Liver (tissue), 9 donors: ENCODE measurements around the gene TCERG1L. TPM values are rescaled to one million over a fixed set of nuclear protein-coding genes. Genes with fewer than 3 reads are reported as not detected.

Experiments used
- DNase-seq: peaks from one replicate; pipeline ENCODE4 v3.0.0-alpha.2; 2017; ENCODE audit warnings: low spot score
- H3K27ac ChIP-seq, 2 donors: one replicate each; pipeline ENCODE4 v1.7.0; 2013; ENCODE audit warnings: inconsistent platforms in 2 of 2, low read length in 2 of 2, control low read depth in 1 of 2, low read depth in 1 of 2, mild to moderate bottlenecking in 1 of 2
- H3K27me3 ChIP-seq, 4 donors: one replicate each; pipeline versions ENCODE4 v1.6.1 to v1.7.0; 2013; ENCODE audit warnings: low read length in 3 of 4, inconsistent platforms in 1 of 4, mild to moderate bottlenecking in 1 of 4, moderate library complexity in 1 of 4; ENCODE audit not compliant: control insufficient read depth in 4 of 4, insufficient read depth in 4 of 4
- H3K36me3 ChIP-seq, 4 donors: one replicate each; pipeline versions ENCODE4 v1.6.1 to v1.7.0; 2013; ENCODE audit warnings: low read length in 3 of 4, mild to moderate bottlenecking in 3 of 4, low read depth in 1 of 4, moderate library complexity in 1 of 4; ENCODE audit not compliant: control insufficient read depth in 4 of 4, insufficient read depth in 3 of 4
- H3K4me1 ChIP-seq, 4 donors: one replicate each; pipeline versions ENCODE4 v1.6.1 to v1.7.0; 2013; ENCODE audit warnings: low read length in 3 of 4, mild to moderate bottlenecking in 3 of 4, moderate library complexity in 1 of 4; ENCODE audit not compliant: control insufficient read depth in 4 of 4, insufficient read depth in 4 of 4
- H3K4me3 ChIP-seq, 3 donors: one replicate each; pipeline versions ENCODE4 v1.6.1 to v1.7.0; 2013; ENCODE audit warnings: low read length in 3 of 3, control low read depth in 1 of 3, low read depth in 1 of 3, mild to moderate bottlenecking in 1 of 3
- H3K9ac ChIP-seq, 2 donors: one replicate each; pipeline ENCODE4 v1.7.0; 2013; ENCODE audit warnings: low read length in 2 of 2, mild to moderate bottlenecking in 2 of 2, moderate library complexity in 2 of 2, control low read depth in 1 of 2, low read depth in 1 of 2
- H3K9me3 ChIP-seq, 4 donors: one replicate each; pipeline versions ENCODE4 v1.6.1 to v1.7.0; 2013; ENCODE audit warnings: low read length in 3 of 4; ENCODE audit not compliant: control insufficient read depth in 4 of 4
- ATF3 ChIP-seq: IDR thresholded peaks from 2 replicates; pipeline ENCODE4 v1.6.1; 2016; ENCODE audit warnings: antibody characterized with exemption
- CTCF ChIP-seq: fragments of 150-350 bp; IDR thresholded peaks from 2 replicates; pipeline ENCODE4 v1.5.1; 2017; ENCODE audit warnings: improper control_type of control experiment, low read depth, low read length; ENCODE audit not compliant: missing input control
- EGR1 ChIP-seq, 2 donors: IDR thresholded peaks; 2 replicates each; pipeline ENCODE4 v1.6.1; 2016 to 2018; ENCODE audit warnings: antibody characterized with exemption in 2 of 2, low read depth in 2 of 2
- FOXA1 ChIP-seq: IDR thresholded peaks from 2 replicates; pipeline ENCODE4 v1.6.1; 2016; ENCODE audit warnings: antibody characterized with exemption
- FOXA2 ChIP-seq: IDR thresholded peaks from 2 replicates; pipeline ENCODE4 v1.6.1; 2016; ENCODE audit warnings: antibody characterized with exemption
- GABPA ChIP-seq, 2 donors: IDR thresholded peaks in 1 of 2; conservative IDR thresholded peaks in 1 of 2; 2 replicates each; pipeline ENCODE4 v1.6.1; 2016; ENCODE audit warnings: antibody characterized with exemption in 2 of 2, mild to moderate bottlenecking in 1 of 2, moderate library complexity in 1 of 2
- HNF4A ChIP-seq, 2 donors: conservative IDR thresholded peaks; 2 replicates each; pipeline ENCODE4 v1.6.1; 2016; ENCODE audit warnings: antibody characterized with exemption in 2 of 2, mild to moderate bottlenecking in 2 of 2
- HNF4G ChIP-seq: IDR thresholded peaks from 2 replicates; pipeline ENCODE4 v1.6.1; 2016; ENCODE audit warnings: antibody characterized with exemption
- JUND ChIP-seq, 2 donors: IDR thresholded peaks; 2 replicates each; pipeline ENCODE4 v1.6.1; 2016; ENCODE audit warnings: antibody characterized with exemption in 2 of 2
- MAX ChIP-seq: IDR thresholded peaks from 2 replicates; pipeline ENCODE4 v1.6.1; 2016; ENCODE audit warnings: antibody characterized with exemption
- NR2F2 ChIP-seq: IDR thresholded peaks from 2 replicates; pipeline ENCODE4 v1.6.1; 2016; ENCODE audit warnings: antibody characterized with exemption
- RAD21 ChIP-seq, 2 donors: IDR thresholded peaks; 2 replicates each; pipeline ENCODE4 v1.6.1; 2016; ENCODE audit warnings: antibody characterized with exemption in 2 of 2, mild to moderate bottlenecking in 2 of 2
- REST ChIP-seq: IDR thresholded peaks from 2 replicates; pipeline ENCODE4 v1.6.1; 2016; ENCODE audit warnings: antibody characterized with exemption, mild to moderate bottlenecking
- RXRA ChIP-seq, 2 donors: IDR thresholded peaks; 2 replicates each; pipeline ENCODE4 v1.6.1; 2017 to 2018; ENCODE audit warnings: antibody characterized with exemption in 2 of 2, mild to moderate bottlenecking in 1 of 2
- SP1 ChIP-seq: IDR thresholded peaks from 2 replicates; pipeline ENCODE4 v1.6.1; 2018; ENCODE audit warnings: antibody characterized with exemption, mild to moderate bottlenecking
- TAF1 ChIP-seq: conservative IDR thresholded peaks from 2 replicates; pipeline ENCODE4 v1.6.1; 2016; ENCODE audit warnings: antibody characterized with exemption, mild to moderate bottlenecking
- YY1 ChIP-seq: IDR thresholded peaks from 2 replicates; pipeline ENCODE4 v1.6.1; 2016; ENCODE audit warnings: antibody characterized with exemption, mild to moderate bottlenecking
- ZBTB33 ChIP-seq: IDR thresholded peaks from 2 replicates; pipeline ENCODE4 v1.6.1; 2016; ENCODE audit warnings: antibody characterized with exemption
- WGBS: extraction: QIAGEN DNeasy Blood & Tissue Kit; methylation state at CpG from one replicate; pipeline ENCODE4 v1.1.7; 2013; 5-methylcytosine and 5-hydroxymethylcytosine counted together
- polyA plus RNA-seq, 2 donors: library from polyadenylated mRNA; stranded (reverse) in 1 of 2; unstranded in 1 of 2; fragments of 200-250 nt in 1 of 2; fragments of >200 nt in 1 of 2; fragmentation: Nextera tagmentation in 1 of 2; extraction: Ambion mirVana in 1 of 2; gene quantifications; one replicate each; pipeline versions ENCODE4 v1.2.1 to v1.2.3, GENCODE V29; 2013 to 2015
- total RNA-seq, 2 donors: library from RNA; depleted of rRNA; stranded (reverse); fragments of >200 nt; gene quantifications; one replicate each; pipeline ENCODE4 v1.2.3, GENCODE V29; 2014
- donor health status: healthy.
- donor health status: healthy.
- donor health status: healthy.
- donor health status: healthy.
- donor health status: healthy.

Gene TCERG1L
- total and polyA plus RNA-seq, 4 donors = not detected

GRCh38 chr10:131211559-131211958, 100.0 kb downstream of the TCERG1L start:
- TF ChIP-seq ZBTB33 = no peak
- no peak for TF ChIP-seq RXRA (IDR thresholded peaks at IDR 0.05)
- no peak for TF ChIP-seq EGR1 (IDR thresholded peaks at IDR 0.05; ENCODE audit: low read depth in 2 of 2)
- no peak for TF ChIP-seq JUND (IDR thresholded peaks at IDR 0.05)
- no peak for TF ChIP-seq FOXA2
- no peak for TF ChIP-seq SP1
- no peak for TF ChIP-seq HNF4G
- no peak for TF ChIP-seq YY1
- no peak for TF ChIP-seq REST
- TF ChIP-seq RAD21 (IDR thresholded peaks at IDR 0.05) = no peak
- TF ChIP-seq HNF4A (conservative IDR thresholded peaks at IDR 0.05) = no peak
- TF ChIP-seq CTCF = no peak
- TF ChIP-seq TAF1 = no peak
- TF ChIP-seq MAX = no peak
- DNase-seq = no peak
- WGBS = 84% methylated on average over 9 of the region's 9 CpGs
- H3K9ac ChIP-seq = no peak overlapping the region
- no peak overlapping the region for H3K27ac ChIP-seq
- no peaks in the 10 kb centered on the region for H3K9me3 ChIP-seq
- H3K4me3 ChIP-seq = no peak overlapping the region
- no peaks in the 10 kb centered on the region for H3K4me1 ChIP-seq
- H3K36me3 ChIP-seq = no peaks in the 10 kb centered on the region
- H3K27me3 ChIP-seq = peaks cover 0 to 2% (median 0%) of the 10 kb centered on the region in 4 donors

GRCh38 chr10:131211146-131211545, 100.4 kb downstream of the TCERG1L start:
- no peak overlapping the region for H3K27ac ChIP-seq
- H3K9me3 ChIP-seq = no peaks in the 10 kb centered on the region
- H3K36me3 ChIP-seq = no peaks in the 10 kb centered on the region
- H3K4me1 ChIP-seq = no peaks in the 10 kb centered on the region
- no peak for DNase-seq
- no peak overlapping the region for H3K4me3 ChIP-seq
- no peak overlapping the region for H3K9ac ChIP-seq
- peaks cover 0 to 2% (median 0%) of the 10 kb centered on the region in 4 donors for H3K27me3 ChIP-seq
- WGBS = 74% methylated on average over 10 of the region's 10 CpGs
- TF ChIP-seq SP1 (no peak), REST (no peak), HNF4A (conservative IDR thresholded peaks at IDR 0.05) (no peak), GABPA (IDR thresholded peaks at IDR 0.05 in 1 of 2, conservative IDR thresholded peaks at IDR 0.05 in 1 of 2) (no peak), FOXA2 (no peak), FOXA1 (no peak), CTCF (no peak), YY1 (no peak), EGR1 (IDR thresholded peaks at IDR 0.05; ENCODE audit: low read depth in 2 of 2) (no peak), NR2F2 (no peak), MAX (no peak), RXRA (IDR thresholded peaks at IDR 0.05) (no peak), ATF3 (no peak), JUND (IDR thresholded peaks at IDR 0.05) (no peak), TAF1 (no peak)
